H1 (cell line): ENCODE results near the gene ZSCAN12. TPM values are rescaled to one million over a fixed set of nuclear protein-coding genes. Genes with fewer than 3 reads are reported as not detected.

ENCODE experiments used
- CTCF ChIA-PET: fragments of 300-600 bp; sonication (Branson Sonifier 250); formaldehyde crosslinking; loops from one replicate; lab custom pipeline; 2021; ENCODE audit not compliant: partially characterized antibody; lab: Charles Lee
- POLR2A ChIA-PET: fragments of 300-600 bp; sonication (Branson Sonifier 250); formaldehyde crosslinking; loops from one replicate; lab custom pipeline; 2021; ENCODE audit warnings: inconsistent platforms; ENCODE audit not compliant: partially characterized antibody; lab: Charles Lee
- DNase-seq, 2 experiments: peaks; one replicate each; pipeline versions ENCODE4 v3.0.0 to v3.0.0-alpha.2; 2010 to 2022; ENCODE audit warnings: low spot score in 2 of 2, low read depth in 1 of 2, mixed read lengths in 1 of 2
- FAIRE-seq: peaks from 2 replicates; lab custom pipeline; 2011; peaks lifted over from hg19 to GRCh38; lab: Jason Lieb, UNC
- H2AFZ ChIP-seq: 2 replicates; pipeline ENCODE4 v1.8.1; 2012; ENCODE audit warnings: low read length, inconsistent platforms
- H2AK5ac ChIP-seq: 2 replicates; pipeline ENCODE4 v1.6.1; 2013; ENCODE audit warnings: low read depth, low read length
- H2BK120ac ChIP-seq: replicated peaks from 2 replicates; pipeline ENCODE3; 2013; ENCODE audit warnings: low read depth, low read length, inconsistent platforms
- H2BK12ac ChIP-seq: 2 replicates; pipeline ENCODE4 v1.6.1; 2013; ENCODE audit warnings: low read depth, low read length
- H2BK15ac ChIP-seq: 2 replicates; pipeline ENCODE4 v1.6.1; 2013; ENCODE audit warnings: low read length
- H2BK20ac ChIP-seq: 2 replicates; pipeline ENCODE4 v1.6.1; 2013; ENCODE audit warnings: low read length
- H2BK5ac ChIP-seq: 2 replicates; pipeline ENCODE4 v1.6.1; 2013; ENCODE audit warnings: low read depth, low read length
- H3K14ac ChIP-seq: 2 replicates; pipeline ENCODE4 v1.6.1; 2013; ENCODE audit warnings: inconsistent platforms; ENCODE audit not compliant: insufficient read length
- H3K18ac ChIP-seq: 2 replicates; pipeline ENCODE4 v1.6.1; 2013; ENCODE audit warnings: low read length; ENCODE audit errors: extremely low read depth
- H3K23ac ChIP-seq: 2 replicates; pipeline ENCODE4 v1.6.1; 2013; ENCODE audit warnings: inconsistent platforms; ENCODE audit not compliant: insufficient read length
- H3K23me2 ChIP-seq: 2 replicates; pipeline ENCODE4 v1.6.1; 2013; ENCODE audit warnings: low read depth, low read length
- H3K27ac ChIP-seq: 2 replicates; pipeline ENCODE4 v1.6.1; 2011; ENCODE audit warnings: low read depth, low read length, inconsistent platforms
- H3K27me3 ChIP-seq, 4 experiments: replicated peaks in 1 of 4; 1 replicate in 1 of 4; 2 replicates in 3 of 4; pipeline versions ENCODE4 v1.6.1 to v1.8.1; 2011 to 2013; ENCODE audit warnings: low read length in 3 of 4, mild to moderate bottlenecking in 3 of 4, inconsistent platforms in 2 of 4, mixed read lengths in 2 of 4, moderate library complexity in 1 of 4; ENCODE audit not compliant: control insufficient read depth in 3 of 4, insufficient read depth in 3 of 4; ENCODE audit errors: extremely low read depth in 1 of 4
- H3K36me3 ChIP-seq, 4 experiments: 2 replicates each; pipeline versions ENCODE4 v1.6.1 to v1.8.1; 2011 to 2013; ENCODE audit warnings: mild to moderate bottlenecking in 4 of 4, low read length in 3 of 4, moderate library complexity in 2 of 4, control low read depth in 1 of 4, inconsistent platforms in 1 of 4; ENCODE audit not compliant: insufficient read depth in 4 of 4, control insufficient read depth in 2 of 4
- H3K4ac ChIP-seq: replicated peaks from 2 replicates; pipeline ENCODE3; 2013; ENCODE audit warnings: low read length, low read depth, mixed read lengths, inconsistent platforms; ENCODE audit not compliant: insufficient read length
- H3K4me1 ChIP-seq, 4 experiments: replicated peaks in 1 of 4; 1 replicate in 1 of 4; 2 replicates in 3 of 4; pipeline versions ENCODE4 v1.6.1 to v1.8.1; 2011 to 2013; ENCODE audit warnings: low read length in 3 of 4, inconsistent platforms in 2 of 4, mixed read lengths in 1 of 4; ENCODE audit not compliant: insufficient read depth in 4 of 4, control insufficient read depth in 3 of 4
- H3K4me2 ChIP-seq, 2 experiments: 2 replicates each; pipeline versions ENCODE4 v1.6.1 to v1.8.1; 2011 to 2013; ENCODE audit warnings: low read depth in 2 of 2, low read length in 2 of 2, control low read depth in 1 of 2, inconsistent platforms in 1 of 2, mild to moderate bottlenecking in 1 of 2; ENCODE audit not compliant: insufficient read depth in 1 of 2
- H3K4me3 ChIP-seq, 4 experiments: fragments of 200-600, 300-600 bp in 1 of 4; sonication (generic), shearing (Covaris generic), sonication (Bioruptor Twin) in 1 of 4; 2 replicates each; pipeline versions ENCODE4 v1.5.1 to v1.8.1; 2011 to 2016; ENCODE audit warnings: low read length in 4 of 4, low read depth in 3 of 4, control low read depth in 2 of 4, inconsistent platforms in 2 of 4, mild to moderate bottlenecking in 2 of 4, mixed read lengths in 1 of 4, moderate library complexity in 1 of 4; ENCODE audit not compliant: insufficient read depth in 2 of 4; ENCODE audit errors: extremely low read depth in 1 of 4
- H3K56ac ChIP-seq: replicated peaks from 2 replicates; pipeline ENCODE3; 2013; ENCODE audit warnings: low read depth, mild to moderate bottlenecking, mixed read lengths, low read length, inconsistent platforms; ENCODE audit not compliant: insufficient read length
- H3K79me1 ChIP-seq: 2 replicates; pipeline ENCODE4 v1.6.1; 2013; ENCODE audit warnings: low read depth, low read length, control low read depth
- H3K79me2 ChIP-seq, 2 experiments: 2 replicates each; pipeline versions ENCODE4 v1.6.1 to v1.8.1; 2012 to 2013; ENCODE audit warnings: low read length in 2 of 2, mild to moderate bottlenecking in 2 of 2, inconsistent platforms in 1 of 2; ENCODE audit not compliant: insufficient read depth in 2 of 2, control insufficient read depth in 1 of 2
- H3K9ac ChIP-seq, 4 experiments: replicated peaks in 1 of 4; 1 replicate in 1 of 4; 2 replicates in 3 of 4; pipeline versions ENCODE4 v1.6.1 to v1.8.1; 2011 to 2013; ENCODE audit warnings: low read depth in 3 of 4, low read length in 3 of 4, control low read depth in 2 of 4, mild to moderate bottlenecking in 2 of 4, moderate library complexity in 2 of 4, inconsistent platforms in 1 of 4; ENCODE audit errors: extremely low read depth in 1 of 4
- H3K9me3 ChIP-seq, 2 experiments: 2 replicates each; pipeline versions ENCODE4 v1.6.1 to v1.8.1; 2012 to 2013; ENCODE audit warnings: mild to moderate bottlenecking in 2 of 2, moderate library complexity in 2 of 2, control low read depth in 1 of 2, inconsistent platforms in 1 of 2, low read depth in 1 of 2, low read length in 1 of 2, mixed read lengths in 1 of 2; ENCODE audit not compliant: insufficient read depth in 2 of 2
- H4K20me1 ChIP-seq, 2 experiments: replicated peaks in 1 of 2; 2 replicates each; pipeline versions ENCODE3 to v1.8.1; 2011 to 2013; ENCODE audit warnings: inconsistent platforms in 2 of 2, low read length in 2 of 2, mild to moderate bottlenecking in 1 of 2; ENCODE audit not compliant: insufficient read depth in 2 of 2, control insufficient read depth in 1 of 2
- H4K5ac ChIP-seq: 2 replicates; pipeline ENCODE4 v1.6.1; 2013; ENCODE audit warnings: low read length, low read depth, mixed read lengths, inconsistent platforms; ENCODE audit not compliant: insufficient read length
- H4K8ac ChIP-seq: 2 replicates; pipeline ENCODE4 v1.8.0; 2013; ENCODE audit warnings: mild to moderate bottlenecking, moderate library complexity, low read length, inconsistent platforms; ENCODE audit not compliant: insufficient read depth; ENCODE audit errors: extremely low read depth
- H4K91ac ChIP-seq: replicated peaks from 2 replicates; pipeline ENCODE3; 2013; ENCODE audit warnings: low read length, mixed read lengths, inconsistent platforms; ENCODE audit not compliant: insufficient read length
- BRCA1 ChIP-seq: IDR thresholded peaks from 2 replicates; pipeline ENCODE4 v1.6.1; 2012; ENCODE audit warnings: low read depth, low read length, improper control_type of control experiment
- CBX5 ChIP-seq: fragments of 300-800, 300-1000 bp; sonication (generic); IDR thresholded peaks from 2 replicates; pipeline ENCODE4 v1.7.1; 2016; ENCODE audit warnings: antibody characterized with exemption, low read length, low read depth
- CHD2 ChIP-seq: IDR thresholded peaks from 2 replicates; pipeline ENCODE4 v1.6.1; 2012; ENCODE audit warnings: low read length, improper control_type of control experiment
- POLR2A ChIP-seq, 2 experiments: IDR thresholded peaks; 1 replicate in 1 of 2; 2 replicates in 1 of 2; pipeline ENCODE4 v1.6.1; 2011; ENCODE audit warnings: low read depth in 2 of 2, low read length in 2 of 2, mild to moderate bottlenecking in 2 of 2; ENCODE audit errors: control extremely low read depth in 1 of 2
- POU5F1 ChIP-seq: IDR thresholded peaks from 2 replicates; pipeline ENCODE4 v1.6.1; 2011; ENCODE audit warnings: low read depth, mild to moderate bottlenecking, low read length, moderate library complexity
- RNF2 ChIP-seq: fragments of 200-900, 300-1000 bp; sonication (generic); IDR thresholded peaks from 2 replicates; pipeline ENCODE4 v1.7.1; 2016; ENCODE audit warnings: borderline replicate concordance, low read depth, mild to moderate bottlenecking, antibody characterized with exemption, low read length; ENCODE audit not compliant: poor library complexity, severe bottlenecking; ENCODE audit errors: missing control alignments
- SIX5 ChIP-seq: IDR thresholded peaks from 2 replicates; pipeline ENCODE4 v1.6.1; 2011; ENCODE audit warnings: mild to moderate bottlenecking, low read depth, low read length
- TAF7 ChIP-seq: optimal IDR thresholded peaks from 2 replicates; pipeline ENCODE3; 2011; ENCODE audit warnings: low read depth, mild to moderate bottlenecking, inconsistent platforms, low read length, moderate library complexity, borderline replicate concordance
- TBP ChIP-seq: IDR thresholded peaks from 2 replicates; pipeline ENCODE4 v1.6.1; 2011; ENCODE audit warnings: low read depth, low read length, improper control_type of control experiment
- TCF12 ChIP-seq: IDR thresholded peaks from 2 replicates; pipeline ENCODE4 v1.6.1; 2011; ENCODE audit warnings: low read depth, mild to moderate bottlenecking, low read length
- WGBS, 2 experiments: shearing (Covaris generic) in 1 of 2; methylation state at CpG; one replicate each; pipeline versions ENCODE4 v1.1.6 to v1.1.7; 2013 to 2015; ENCODE audit warnings: low lambda C conversion rate in 2 of 2, mixed read lengths in 2 of 2, inconsistent platforms in 1 of 2, low coverage in 1 of 2, missing lambda C conversion rate in 1 of 2; ENCODE audit not compliant: insufficient replicate concordance in 2 of 2, insufficient coverage in 1 of 2, insufficient read length in 1 of 2; ENCODE audit errors: extremely low coverage in 1 of 2, missing lambda C conversion rate in 1 of 2; 5-methylcytosine and 5-hydroxymethylcytosine counted together
- polyA plus RNA-seq, 7 experiments: library from polyadenylated mRNA; depleted of rRNA in 3 of 7; stranded (reverse) in 5 of 7; unstranded in 2 of 7; fragments of >200 nt in 5 of 7; fragments of 200-250 nt in 2 of 7; gene quantifications; 1 replicate in 5 of 7; 2 replicates in 1 of 7; 4 replicates in 1 of 7; pipeline versions ENCODE4 v1.2.1 to v1.2.3, GENCODE V29; 2011 to 2013; ENCODE audit warnings: missing spikeins in 2 of 7, mixed read lengths in 2 of 7
- total RNA-seq: library from RNA; stranded (reverse); fragmentation: NEBNext Ultra II Directional; extraction: Animal tissue kit (Norgen Biotek cat#: 25700); gene quantifications from 2 replicates; pipeline ENCODE4 v1.2.1, GENCODE V29; 2021

The ZSCAN12 gene
- total and polyA plus RNA-seq, 2 of the 8 experiments (the other 6 are each of a cell fraction or from before 2014, with no cell fraction given) = 2.2 to 9.6 TPM

DNA sequence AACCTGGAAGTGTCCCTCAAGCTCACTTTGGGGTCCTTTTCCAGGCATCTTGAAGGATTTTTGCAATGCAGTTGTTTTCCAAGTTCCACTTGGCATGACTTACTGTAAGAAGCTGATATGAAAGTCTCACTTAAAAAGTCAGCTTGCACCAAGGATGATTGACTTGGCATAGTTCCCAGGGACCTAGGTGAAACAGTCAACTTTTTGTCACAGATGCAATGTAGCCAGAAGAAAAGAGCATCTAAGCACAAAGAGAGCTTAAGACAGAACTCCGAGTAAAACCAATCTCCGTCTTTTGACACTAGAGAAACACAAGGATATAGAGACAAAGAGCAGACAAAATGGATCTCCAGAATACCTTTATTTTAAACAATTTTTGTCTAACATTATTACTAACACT lies 2.6 kb upstream of the ZSCAN12 start:
- no peak overlapping the region for H3K23ac ChIP-seq
- H3K23me2 ChIP-seq = no peaks in the 10 kb centered on the region
- POLR2A ChIA-PET = interaction anchor here (0.5 to 1.6 kb wide), 5 partner anchors 19 to 536 kb away, joined by 3 to 7 read pairs (median 4); partner anchors contain the start of gene ZSCAN31
- DNase-seq (no peak), FAIRE-seq (no peak)
- H4K20me1 ChIP-seq = no peaks in the 10 kb centered on the region
- H2AFZ ChIP-seq = no peak overlapping the region
- peaks cover 0 to 11% (median 4%) of the 10 kb centered on the region in 4 experiments; a peak in 4 of 8 replicates for H3K36me3 ChIP-seq
- peaks cover 0 to 2% (median 0%) of the 10 kb centered on the region in 4 experiments; a peak in 4 of 7 replicates for H3K4me1 ChIP-seq
- H4K5ac ChIP-seq = no peak overlapping the region
- H3K56ac ChIP-seq = no peak overlapping the region
- no peak overlapping the region for H2BK5ac ChIP-seq
- no peak overlapping the region for H2AK5ac ChIP-seq
- no peak overlapping the region for H3K9ac ChIP-seq
- no peak overlapping the region for H3K18ac ChIP-seq
- H3K4me2 ChIP-seq = no peak overlapping the region
- H3K27me3 ChIP-seq = peaks cover 0 to 3% (median 0%) of the 10 kb centered on the region in 4 experiments; a peak in 2 of 7 replicates
- no peaks in the 10 kb centered on the region for H3K9me3 ChIP-seq
- no peaks in the 10 kb centered on the region for H3K79me1 ChIP-seq
- TF ChIP-seq TBP (no peak), BRCA1 (no peak), POU5F1 (no peak), TAF7 (no peak), RNF2 (no peak), POLR2A (IDR thresholded peaks at IDR 0.05; ENCODE audit: control extremely low read depth in 1 of 2, low read depth in 2 of 2, low read length in 2 of 2) (no peak), SIX5 (no peak), CBX5 (no peak), TCF12 (no peak), CHD2 (no peak)
- TF ChIP-seq, all 59 proteins: peak for 0
- no peak overlapping the region for H2BK20ac ChIP-seq
- no peak overlapping the region for H3K14ac ChIP-seq
- H3K27ac ChIP-seq = no peak overlapping the region
- H3K79me2 ChIP-seq = peaks cover 0 to 19% of the 10 kb centered on the region in 2 experiments; a peak in 3 of 4 replicates
- no peak overlapping the region for H2BK120ac ChIP-seq
- WGBS, 2 experiments = 91% methylated on average over 2 of the region's 2 CpGs; no CpG with 5 or more reads in 1 of the 2 experiments
- CTCF ChIA-PET = interaction anchor here (0.9 to 2.0 kb wide), 2 partner anchors 47 to 183 kb away, joined by 4 to 5 read pairs; no protein-coding TSS in a partner anchor
- H3K4me3 ChIP-seq = no peak overlapping the region
- no peak overlapping the region for H2BK12ac ChIP-seq
- H4K91ac ChIP-seq = no peak overlapping the region
- H3K4ac ChIP-seq = no peak overlapping the region
- no peak overlapping the region for H2BK15ac ChIP-seq
- H4K8ac ChIP-seq = no peak overlapping the region
